NOMO-1 treated with DMSO at 0.1 percent for 48 hours (cell line): ENCODE results near the gene MYB.
A peak's percentile ranks its signal among the peaks of the same experiment; 100 is the strongest.
"Not testable (repeated sequence)": the region's sequence is repeated elsewhere in the genome, so short reads cannot be mapped to it uniquely, and the experiment has no call there.

Experiments
- DNase-seq: peaks from one replicate; lab custom pipeline; 2025; ENCODE audit not compliant: unreplicated experiment; lab: John Stamatoyannopoulos, UW

The MYB gene

GRCh38 chr6:135243871-135244796, 63.0 kb downstream of the MYB start:
- no peak for DNase-seq

GRCh38 chr6:135244805-135245204, 63.7 kb downstream of the MYB start:
- DNase-seq, result no peak

- not testable (repeated sequence) for DNase-seq
Measured at GRCh38 chr6:135246412-135247012, 65.4 kb downstream of the MYB start.

GRCh38 chr6:135250234-135250633, 69.1 kb downstream of the MYB start:
- peak; percentile 93 for DNase-seq

GRCh38 chr6:135250751-135251497, 69.8 kb downstream of the MYB start:
- DNase-seq, result no peak

- no peak for DNase-seq
Measured at GRCh38 chr6:135251498-135252441, 70.7 kb downstream of the MYB start.

- no peak for DNase-seq
Measured at GRCh38 chr6:135254471-135254870, 73.4 kb downstream of the MYB start.

GRCh38 chr6:135256866-135257265, 75.8 kb downstream of the MYB start:
- DNase-seq, result no peak

GRCh38 chr6:135257631-135258405, 76.7 kb downstream of the MYB start:
- DNase-seq, result no peak

- no peak for DNase-seq
Measured at GRCh38 chr6:135258970-135259369, 77.9 kb downstream of the MYB start.

- DNase-seq, result no peak
Measured at GRCh38 chr6:135260612-135261011, 79.5 kb downstream of the MYB start.

GRCh38 chr6:135261872-135262725, 81.0 kb downstream of the MYB start:
- DNase-seq, result no peak

- no peak for DNase-seq
Measured at GRCh38 chr6:135265278-135265677, 84.2 kb downstream of the MYB start.

- DNase-seq, result no peak
Measured at GRCh38 chr6:135266675-135267074, 85.6 kb downstream of the MYB start.

GRCh38 chr6:135267085-135267484, 86.0 kb downstream of the MYB start:
- DNase-seq, result no peak

GRCh38 chr6:135268263-135268662, 87.2 kb downstream of the MYB start:
- no peak for DNase-seq

- DNase-seq, result no peak
Measured at GRCh38 chr6:135268740-135269139, 87.6 kb downstream of the MYB start.
